ENCODE measurements around the gene MYH15.

Gene MYH15

GRCh38 chr3:108527817-108528216 is 17.4 kb upstream of the MYH15 start:
- no peak overlapping the region for H3K4me3 ChIP-seq (ENCODE audit: low read depth in 1 of 2, low read length in 2 of 2)
- no peak overlapping the region for H3K27ac ChIP-seq (ENCODE audit: low read depth, low read length)
- H3K9ac ChIP-seq (ENCODE audit: low read length), result no peak overlapping the region
- no peaks in the 10 kb centered on the region for H3K36me3 ChIP-seq (ENCODE audit: insufficient read depth, low read length)
- no peaks in the 10 kb centered on the region for H3K27me3 ChIP-seq (ENCODE audit: control insufficient read depth in 1 of 2, insufficient read depth in 2 of 2, low read length in 2 of 2)
- H3K9me3 ChIP-seq (ENCODE audit: low read length), result no peaks in the 10 kb centered on the region
- peaks cover 5% of the 10 kb centered on the region for H3K4me1 ChIP-seq (ENCODE audit: insufficient read depth, low read length)

- Histone ChIP-seq H3K9ac (ENCODE audit: low read length) (no peak overlapping the region), H3K27ac (ENCODE audit: low read depth, low read length) (no peak overlapping the region), H3K27me3 (ENCODE audit: control insufficient read depth in 1 of 2, insufficient read depth in 2 of 2, low read length in 2 of 2) (no peaks in the 10 kb centered on the region), H3K4me3 (ENCODE audit: low read depth in 1 of 2, low read length in 2 of 2) (no peak overlapping the region), H3K36me3 (ENCODE audit: insufficient read depth, low read length) (no peaks in the 10 kb centered on the region), H3K4me1 (ENCODE audit: insufficient read depth, low read length) (peaks cover 5% of the 10 kb centered on the region), H3K9me3 (ENCODE audit: low read length) (no peaks in the 10 kb centered on the region)
Observed at GRCh38 chr3:108527109-108527508, 16.7 kb upstream of the MYH15 start.

- no peak overlapping the region for H3K4me3 ChIP-seq (ENCODE audit: low read depth in 1 of 2, low read length in 2 of 2)
- H3K27me3 ChIP-seq (ENCODE audit: control insufficient read depth in 1 of 2, insufficient read depth in 2 of 2, low read length in 2 of 2), result no peaks in the 10 kb centered on the region
- no peak overlapping the region for H3K27ac ChIP-seq (ENCODE audit: low read depth, low read length)
- no peaks in the 10 kb centered on the region for H3K9me3 ChIP-seq (ENCODE audit: low read length)
- no peak overlapping the region for H3K9ac ChIP-seq (ENCODE audit: low read length)
- H3K36me3 ChIP-seq (ENCODE audit: insufficient read depth, low read length), result no peaks in the 10 kb centered on the region
- H3K4me1 ChIP-seq (ENCODE audit: insufficient read depth, low read length), result peaks cover 5% of the 10 kb centered on the region
Observed at GRCh38 chr3:108525971-108526370, 15.6 kb upstream of the MYH15 start.

GRCh38 chr3:108525256-108525655 is 14.9 kb upstream of the MYH15 start:
- Histone ChIP-seq H3K36me3 (ENCODE audit: insufficient read depth, low read length) (no peaks in the 10 kb centered on the region), H3K27me3 (ENCODE audit: control insufficient read depth in 1 of 2, insufficient read depth in 2 of 2, low read length in 2 of 2) (no peaks in the 10 kb centered on the region), H3K9me3 (ENCODE audit: low read length) (no peaks in the 10 kb centered on the region), H3K4me3 (ENCODE audit: low read depth in 1 of 2, low read length in 2 of 2) (no peak overlapping the region), H3K9ac (ENCODE audit: low read length) (no peak overlapping the region), H3K27ac (ENCODE audit: low read depth, low read length) (no peak overlapping the region), H3K4me1 (ENCODE audit: insufficient read depth, low read length) (peaks cover 5% of the 10 kb centered on the region)

GRCh38 chr3:108524537-108524936 is 14.1 kb upstream of the MYH15 start:
- Histone ChIP-seq H3K9me3 (ENCODE audit: low read length) (no peaks in the 10 kb centered on the region), H3K4me1 (ENCODE audit: insufficient read depth, low read length) (peaks cover 5% of the 10 kb centered on the region), H3K9ac (ENCODE audit: low read length) (no peak overlapping the region), H3K4me3 (ENCODE audit: low read depth in 1 of 2, low read length in 2 of 2) (no peak overlapping the region), H3K27me3 (ENCODE audit: control insufficient read depth in 1 of 2, insufficient read depth in 2 of 2, low read length in 2 of 2) (no peaks in the 10 kb centered on the region), H3K36me3 (ENCODE audit: insufficient read depth, low read length) (no peaks in the 10 kb centered on the region), H3K27ac (ENCODE audit: low read depth, low read length) (no peak overlapping the region)

GRCh38 chr3:108518895-108519294 is 8.5 kb upstream of the MYH15 start:
- Histone ChIP-seq H3K4me1 (ENCODE audit: insufficient read depth, low read length) (no peaks in the 10 kb centered on the region), H3K36me3 (ENCODE audit: insufficient read depth, low read length) (no peaks in the 10 kb centered on the region), H3K4me3 (ENCODE audit: low read depth in 1 of 2, low read length in 2 of 2) (no peak overlapping the region), H3K27me3 (ENCODE audit: control insufficient read depth in 1 of 2, insufficient read depth in 2 of 2, low read length in 2 of 2) (no peaks in the 10 kb centered on the region), H3K27ac (ENCODE audit: low read depth, low read length) (no peak overlapping the region), H3K9ac (ENCODE audit: low read length) (no peak overlapping the region), H3K9me3 (ENCODE audit: low read length) (no peaks in the 10 kb centered on the region)

- Histone ChIP-seq H3K27me3 (ENCODE audit: control insufficient read depth in 1 of 2, insufficient read depth in 2 of 2, low read length in 2 of 2) (no peaks in the 10 kb centered on the region), H3K9me3 (ENCODE audit: low read length) (no peaks in the 10 kb centered on the region), H3K9ac (ENCODE audit: low read length) (no peak overlapping the region), H3K27ac (ENCODE audit: low read depth, low read length) (no peak overlapping the region), H3K4me3 (ENCODE audit: low read depth in 1 of 2, low read length in 2 of 2) (no peak overlapping the region), H3K36me3 (ENCODE audit: insufficient read depth, low read length) (no peaks in the 10 kb centered on the region), H3K4me1 (ENCODE audit: insufficient read depth, low read length) (no peaks in the 10 kb centered on the region)
Observed at GRCh38 chr3:108516881-108517280, 6.5 kb upstream of the MYH15 start.

GRCh38 chr3:108513961-108514360 is 3.6 kb upstream of the MYH15 start:
- Histone ChIP-seq H3K4me3 (ENCODE audit: low read depth in 1 of 2, low read length in 2 of 2) (no peak overlapping the region), H3K27ac (ENCODE audit: low read depth, low read length) (no peak overlapping the region), H3K36me3 (ENCODE audit: insufficient read depth, low read length) (no peaks in the 10 kb centered on the region), H3K9ac (ENCODE audit: low read length) (no peak overlapping the region), H3K4me1 (ENCODE audit: insufficient read depth, low read length) (no peaks in the 10 kb centered on the region), H3K9me3 (ENCODE audit: low read length) (no peaks in the 10 kb centered on the region), H3K27me3 (ENCODE audit: control insufficient read depth in 1 of 2, insufficient read depth in 2 of 2, low read length in 2 of 2) (no peaks in the 10 kb centered on the region)

GRCh38 chr3:108512671-108513070 is 2.3 kb upstream of the MYH15 start:
- H3K27me3 ChIP-seq (ENCODE audit: control insufficient read depth in 1 of 2, insufficient read depth in 2 of 2, low read length in 2 of 2), result no peaks in the 10 kb centered on the region
- no peaks in the 10 kb centered on the region for H3K36me3 ChIP-seq (ENCODE audit: insufficient read depth, low read length)
- H3K9ac ChIP-seq (ENCODE audit: low read length), result no peak overlapping the region
- H3K27ac ChIP-seq (ENCODE audit: low read depth, low read length), result no peak overlapping the region
- H3K9me3 ChIP-seq (ENCODE audit: low read length), result no peaks in the 10 kb centered on the region
- H3K4me1 ChIP-seq (ENCODE audit: insufficient read depth, low read length), result no peaks in the 10 kb centered on the region
- no peak overlapping the region for H3K4me3 ChIP-seq (ENCODE audit: low read depth in 1 of 2, low read length in 2 of 2)

- H3K9me3 ChIP-seq (ENCODE audit: low read length), result no peaks in the 10 kb centered on the region
- H3K27me3 ChIP-seq (ENCODE audit: control insufficient read depth in 1 of 2, insufficient read depth in 2 of 2, low read length in 2 of 2), result no peaks in the 10 kb centered on the region
Observed at GRCh38 chr3:108511490-108511889, 1.1 kb upstream of the MYH15 start.

GRCh38 chr3:108511055-108511454 is 659 bp upstream of the MYH15 start:
- Histone ChIP-seq H3K4me1 (ENCODE audit: insufficient read depth, low read length) (no peaks in the 10 kb centered on the region), H3K9me3 (ENCODE audit: low read length) (no peaks in the 10 kb centered on the region), H3K4me3 (ENCODE audit: low read depth in 1 of 2, low read length in 2 of 2) (no peak overlapping the region), H3K27ac (ENCODE audit: low read depth, low read length) (no peak overlapping the region), H3K36me3 (ENCODE audit: insufficient read depth, low read length) (no peaks in the 10 kb centered on the region), H3K9ac (ENCODE audit: low read length) (no peak overlapping the region), H3K27me3 (ENCODE audit: control insufficient read depth in 1 of 2, insufficient read depth in 2 of 2, low read length in 2 of 2) (no peaks in the 10 kb centered on the region)

More at GRCh38 chr3:108511490-108511889, 1.1 kb upstream of the MYH15 start:
- Histone ChIP-seq H3K27ac (ENCODE audit: low read depth, low read length) (no peak overlapping the region), H3K4me3 (ENCODE audit: low read depth in 1 of 2, low read length in 2 of 2) (no peak overlapping the region), H3K9ac (ENCODE audit: low read length) (no peak overlapping the region), H3K4me1 (ENCODE audit: insufficient read depth, low read length) (no peaks in the 10 kb centered on the region), H3K36me3 (ENCODE audit: insufficient read depth, low read length) (no peaks in the 10 kb centered on the region)

- Histone ChIP-seq H3K4me1 (ENCODE audit: insufficient read depth, low read length) (no peaks in the 10 kb centered on the region), H3K36me3 (ENCODE audit: insufficient read depth, low read length) (no peaks in the 10 kb centered on the region), H3K9ac (ENCODE audit: low read length) (no peak overlapping the region), H3K27ac (ENCODE audit: low read depth, low read length) (no peak overlapping the region), H3K9me3 (ENCODE audit: low read length) (no peaks in the 10 kb centered on the region), H3K27me3 (ENCODE audit: control insufficient read depth in 1 of 2, insufficient read depth in 2 of 2, low read length in 2 of 2) (no peaks in the 10 kb centered on the region), H3K4me3 (ENCODE audit: low read depth in 1 of 2, low read length in 2 of 2) (no peak overlapping the region)
Observed at GRCh38 chr3:108509871-108510270, 525 bp downstream of the MYH15 start.

Data from muscle layer of colon (tissue), 2 donors.